HL-60/S4 (cell line): ENCODE data around the gene DNAJC5G.
"Not testable (repeated sequence)": the region's sequence is repeated elsewhere in the genome, so short reads cannot be mapped to it uniquely, and the experiment has no call there.

Source experiments
- in situ Hi-C: fragments of 300-500 bp; cut with MboI; formaldehyde crosslinking; loops from 2 replicates; pipeline ENCODE4 v1.14.3; 2022; ENCODE audit warnings: low sequenced_read_pairs

Gene DNAJC5G

GRCh38 chr2:27280826-27281225 is 5.6 kb downstream of the DNAJC5G start:
- in situ Hi-C loops, result loop anchor here (10.0 kb wide), 2 partner anchors 186 to 326 kb away; no protein-coding TSS in a partner anchor

GRCh38 chr2:27281442-27281841 is 6.2 kb downstream of the DNAJC5G start:
- in situ Hi-C loops, result loop anchor here (10.0 kb wide), 2 partner anchors 187 to 327 kb away; no protein-coding TSS in a partner anchor

GRCh38 chr2:27281855-27282559 is 6.8 kb downstream of the DNAJC5G start, which contains the start of gene TRIM54:
TRIM54 (plus strand) TSS chr2:27282429; CDS start chr2:27282732, 303 bp downstream.
- in situ Hi-C loops, result loop anchor here (10.0 kb wide), 2 partner anchors 187 to 327 kb away; no protein-coding TSS in a partner anchor

- in situ Hi-C loops, result loop anchor here (10.0 kb wide), 2 partner anchors 188 to 328 kb away; no protein-coding TSS in a partner anchor
Observed at GRCh38 chr2:27282892-27283291, 7.7 kb downstream of the DNAJC5G start.

GRCh38 chr2:27284996-27285395 is 9.8 kb downstream of the DNAJC5G start:
- in situ Hi-C loops, result loop anchor here (10.0 kb wide), 2 partner anchors 190 to 330 kb away; no protein-coding TSS in a partner anchor

- in situ Hi-C loops, result loop anchor here (10.0 kb wide), 2 partner anchors 191 to 331 kb away; no protein-coding TSS in a partner anchor
Observed at GRCh38 chr2:27285481-27285880, 10.2 kb downstream of the DNAJC5G start.

- in situ Hi-C loops, result loop anchor here (10.0 kb wide), 2 partner anchors 194 to 334 kb away; no protein-coding TSS in a partner anchor
Observed at GRCh38 chr2:27288610-27289009, 13.4 kb downstream of the DNAJC5G start.

- in situ Hi-C loops, result no loop called here
Observed at GRCh38 chr2:27290549-27290948, 15.3 kb downstream of the DNAJC5G start.

GRCh38 chr2:27291865-27292264 is 16.6 kb downstream of the DNAJC5G start:
- in situ Hi-C loops, result no loop called here

- in situ Hi-C loops, result no loop called here
Observed at GRCh38 chr2:27294928-27295327, 19.7 kb downstream of the DNAJC5G start.

GRCh38 chr2:27296481-27296880 is 21.2 kb downstream of the DNAJC5G start:
- in situ Hi-C loops, result no loop called here

GRCh38 chr2:27297195-27297594 is 22.0 kb downstream of the DNAJC5G start:
- in situ Hi-C loops, result no loop called here

- in situ Hi-C loops, result no loop called here
Observed at GRCh38 chr2:27298391-27299080, 23.3 kb downstream of the DNAJC5G start.

GRCh38 chr2:27300606-27301005 is 25.4 kb downstream of the DNAJC5G start:
- in situ Hi-C loops, result not testable (repeated sequence)

GRCh38 chr2:27303093-27304025 is 28.1 kb downstream of the DNAJC5G start:
- in situ Hi-C loops, result no loop called here

- in situ Hi-C loops, result no loop called here
Observed at GRCh38 chr2:27304488-27305240, 29.4 kb downstream of the DNAJC5G start.

- in situ Hi-C loops, result no loop called here
Observed at GRCh38 chr2:27305516-27305915, 30.3 kb downstream of the DNAJC5G start.

- in situ Hi-C loops, result no loop called here
Observed at GRCh38 chr2:27306136-27306535, 30.9 kb downstream of the DNAJC5G start.

GRCh38 chr2:27306573-27307286 is 31.5 kb downstream of the DNAJC5G start:
- in situ Hi-C loops, result no loop called here

GRCh38 chr2:27307287-27307544 is 32.0 kb downstream of the DNAJC5G start:
- in situ Hi-C loops, result no loop called here
